Stimulated activated naive CD8-positive, alpha-beta T cell treated with anti-CD3 and anti-CD28 coated beads, Interleukin-15, amount 100 ng/mL, for 72 hours (primary cell): ENCODE data around the gene OBSCN.
"Not testable (repeated sequence)": the region's sequence is repeated elsewhere in the genome, so short reads cannot be mapped to it uniquely, and the experiment has no call there.

ENCODE experiments used
- ATAC-seq: fragments of 150-1000 bp; cut with Tn5 transposase; 2 replicates; pipeline ENCODE4 v1.10.0; 2021; ENCODE audit warnings: mild to moderate bottlenecking, moderate library complexity
- DNase-seq, 2 donors: peaks; one replicate each; pipeline ENCODE4 v3.0.0; 2021 to 2022
- H3K27ac Mint-ChIP-seq, 2 donors: one replicate each; pipeline ENCODE4 v1.8.0; 2022; ENCODE audit warnings: mild to moderate bottlenecking in 2 of 2, mixed read lengths in 2 of 2, moderate library complexity in 2 of 2
- H3K27me3 Mint-ChIP-seq: one replicate; pipeline ENCODE4 v1.8.0; 2022; ENCODE audit warnings: mixed read lengths
- H3K4me1 Mint-ChIP-seq: one replicate; pipeline ENCODE4 v1.8.0; 2022; ENCODE audit warnings: mild to moderate bottlenecking, mixed read lengths
- H3K4me3 Mint-ChIP-seq, 2 donors: one replicate each; pipeline ENCODE4 v1.8.0; 2022; ENCODE audit warnings: mild to moderate bottlenecking in 2 of 2, mixed read lengths in 2 of 2, moderate library complexity in 1 of 2
- H3K9me3 Mint-ChIP-seq, 2 donors: one replicate each; pipeline ENCODE4 v1.8.0; 2022; ENCODE audit warnings: mixed read lengths in 2 of 2

OBSCN gene

GRCh38 chr1:228166170-228166936 is 41.5 kb upstream of the OBSCN start:
- H3K27ac Mint-ChIP-seq = peak overlapping the region; percentile 88 to 97
- H3K27me3 Mint-ChIP-seq = no peaks in the 10 kb centered on the region
- H3K4me1 Mint-ChIP-seq = peaks cover 68% of the 10 kb centered on the region
- no peaks in the 10 kb centered on the region for H3K9me3 Mint-ChIP-seq
- ATAC-seq = peak; percentile 19
- peak overlapping the region; percentile 81 to 85 for H3K4me3 Mint-ChIP-seq
- DNase-seq = peak in 1 of 2 donors; percentile 65

GRCh38 chr1:228168563-228169270 is 39.1 kb upstream of the OBSCN start:
- Mint-ChIP-seq H3K9me3 (no peaks in the 10 kb centered on the region), H3K4me3 (no peak overlapping the region)

GRCh38 chr1:228169345-228169744 is 38.5 kb upstream of the OBSCN start:
- Mint-ChIP-seq H3K4me3 (no peak overlapping the region), H3K27me3 (no peaks in the 10 kb centered on the region), H3K4me1 (peaks cover 46% of the 10 kb centered on the region), H3K27ac (no peak overlapping the region), H3K9me3 (no peaks in the 10 kb centered on the region)
- ATAC-seq = no peak
- DNase-seq = no peak

More at GRCh38 chr1:228168563-228169270, 39.1 kb upstream of the OBSCN start:
- DNase-seq (no peak), ATAC-seq (no peak)
- Mint-ChIP-seq H3K27me3 (no peaks in the 10 kb centered on the region), H3K4me1 (peaks cover 52% of the 10 kb centered on the region), H3K27ac (no peak overlapping the region)

GRCh38 chr1:228170666-228171065 is 37.2 kb upstream of the OBSCN start:
- no peak overlapping the region for H3K27ac Mint-ChIP-seq
- no peaks in the 10 kb centered on the region for H3K27me3 Mint-ChIP-seq
- H3K4me3 Mint-ChIP-seq = no peak overlapping the region
- no peaks in the 10 kb centered on the region for H3K9me3 Mint-ChIP-seq
- no peak for ATAC-seq
- DNase-seq = no peak
- H3K4me1 Mint-ChIP-seq = peaks cover 40% of the 10 kb centered on the region

DNA sequence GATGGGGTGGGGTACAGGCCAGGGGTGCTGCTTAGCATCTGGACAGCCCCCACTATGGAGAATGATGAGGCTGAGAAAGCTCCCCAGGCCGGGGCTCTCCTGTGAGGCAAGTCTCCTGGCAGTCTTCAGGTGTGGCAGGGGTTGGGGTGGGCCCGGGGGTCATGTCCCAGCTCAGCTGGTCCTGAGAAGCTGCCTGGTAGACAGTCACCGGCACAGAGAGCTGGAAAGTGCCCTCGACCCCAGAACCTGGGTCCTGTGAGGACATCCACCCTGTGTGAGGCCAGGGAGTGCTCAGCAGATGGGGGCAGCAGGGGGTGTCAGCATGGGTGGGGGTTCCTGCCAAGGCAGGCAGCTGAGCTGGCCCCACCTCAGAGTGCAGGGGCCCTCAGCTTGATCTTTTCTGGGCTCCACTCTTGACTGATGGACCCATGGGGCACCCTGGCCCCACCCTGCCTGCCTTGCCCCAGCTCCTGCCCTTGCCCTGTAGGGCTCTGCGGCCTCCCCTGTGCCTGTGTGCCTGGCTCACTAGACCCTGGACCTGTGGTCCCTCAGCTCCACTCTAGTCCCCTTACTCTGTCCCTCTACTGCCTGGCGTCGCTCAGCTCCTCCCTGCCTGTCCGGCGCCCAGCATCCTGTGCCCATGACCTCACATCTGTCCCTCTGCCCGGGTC is 36.5 kb upstream of the OBSCN start:
- Mint-ChIP-seq H3K27ac (peak overlapping the region in 1 of 2 donors; percentile 2), H3K9me3 (no peaks in the 10 kb centered on the region), H3K27me3 (no peaks in the 10 kb centered on the region), H3K4me3 (no peak overlapping the region), H3K4me1 (peaks cover 40% of the 10 kb centered on the region)
- DNase-seq (no peak), ATAC-seq (peak; percentile 6)

DNA sequence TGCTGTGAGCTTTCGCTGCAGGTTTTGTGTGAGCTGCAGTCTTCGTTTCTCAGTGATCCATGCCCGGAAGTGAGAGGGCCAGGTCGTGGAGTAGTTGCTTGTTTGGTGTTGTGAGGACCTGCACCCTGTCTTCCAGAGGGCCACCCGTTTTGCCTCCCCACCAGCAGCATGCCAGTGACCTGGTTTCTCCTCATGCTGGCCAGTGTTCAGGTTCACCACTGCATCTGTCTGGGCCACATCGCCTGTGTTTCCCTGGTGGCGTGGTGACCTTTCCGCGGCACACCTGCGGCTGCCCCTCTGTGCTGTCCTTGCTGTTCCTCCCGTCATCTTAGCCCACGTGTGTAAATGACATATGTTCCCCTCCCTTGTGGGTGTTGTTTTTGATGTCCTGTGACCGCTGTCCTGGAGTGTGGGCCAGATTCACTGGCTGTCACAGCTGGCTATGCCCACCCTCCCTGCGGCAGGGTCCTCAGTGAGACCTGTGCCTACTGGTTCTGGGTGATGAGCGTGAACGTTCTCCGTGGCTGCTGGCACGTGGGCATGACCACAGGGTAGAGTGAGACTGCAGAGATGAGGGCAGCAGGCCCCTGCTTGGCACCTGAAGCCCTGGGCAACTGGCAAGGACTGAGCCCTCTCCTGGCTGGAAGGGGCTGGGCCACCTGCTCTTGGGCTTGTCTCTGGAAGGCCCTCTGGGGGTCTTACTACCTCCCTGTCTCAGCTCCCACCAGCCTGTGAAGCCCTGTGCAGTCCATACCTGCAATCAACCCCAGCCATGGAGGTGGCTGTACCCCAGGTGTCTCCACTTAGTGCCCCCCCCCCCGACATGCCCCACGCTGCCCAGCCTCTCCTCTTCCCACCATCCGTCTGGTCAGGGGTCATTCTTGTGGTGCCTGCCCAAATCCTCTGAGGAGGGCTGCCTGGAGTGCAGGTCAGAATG is 35.0 kb upstream of the OBSCN start:
- Mint-ChIP-seq H3K27ac (no peak overlapping the region), H3K9me3 (no peaks in the 10 kb centered on the region), H3K27me3 (no peaks in the 10 kb centered on the region), H3K4me3 (no peak overlapping the region), H3K4me1 (peaks cover 26% of the 10 kb centered on the region)
- DNase-seq = no peak
- no peak for ATAC-seq

DNA sequence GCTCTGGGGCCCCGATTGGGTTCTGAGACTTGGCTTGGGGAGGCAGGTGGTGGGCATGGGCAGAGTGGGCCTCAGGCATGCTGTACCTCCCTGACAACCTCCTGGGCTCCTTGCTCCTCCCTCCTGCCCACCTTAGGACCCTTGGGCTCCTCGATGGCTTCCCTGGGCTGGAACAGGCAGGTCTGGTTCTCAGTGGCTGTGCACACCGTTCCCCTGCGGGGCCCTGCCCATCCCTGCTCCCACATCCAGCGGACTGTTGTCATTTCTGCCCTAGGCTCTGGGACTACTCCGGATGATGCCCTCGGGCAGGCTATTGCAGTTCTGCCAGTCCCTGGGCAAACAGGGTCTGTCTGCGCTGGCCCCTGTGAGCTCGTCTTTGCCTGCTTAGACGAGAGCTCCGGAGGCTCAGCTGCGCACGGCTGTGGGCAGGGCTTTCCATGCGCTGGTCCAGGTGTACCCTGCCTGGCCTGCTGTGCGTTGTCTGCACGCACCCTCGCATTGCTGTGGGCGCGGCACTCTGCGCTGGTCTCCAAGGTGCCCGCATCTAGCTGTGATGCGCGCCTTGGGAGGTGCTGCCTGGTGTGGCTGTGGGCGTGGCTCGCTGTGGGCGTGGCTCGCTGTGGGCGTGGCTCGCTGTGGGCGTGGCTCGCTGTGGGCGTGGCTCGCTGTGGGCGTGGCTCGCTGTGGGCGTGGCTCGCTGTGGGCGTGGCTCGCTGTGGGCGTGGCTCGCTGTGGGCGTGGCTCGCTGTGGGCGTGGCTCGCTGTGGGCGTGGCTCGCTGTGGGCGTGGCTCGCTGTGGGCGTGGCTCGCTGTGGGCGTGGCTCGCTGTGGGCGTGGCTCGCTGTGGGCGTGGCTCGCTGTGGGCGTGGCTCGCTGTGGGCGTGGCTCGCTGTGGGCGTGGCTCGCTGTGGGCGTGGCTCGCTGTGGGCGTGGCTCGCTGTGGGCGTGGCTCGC is 34.0 kb upstream of the OBSCN start:
- peaks cover 19% of the 10 kb centered on the region for H3K4me1 Mint-ChIP-seq
- H3K4me3 Mint-ChIP-seq, H3K9me3 Mint-ChIP-seq, H3K27ac Mint-ChIP-seq, H3K27me3 Mint-ChIP-seq: not testable (repeated sequence)
- ATAC-seq (peak; percentile 44), DNase-seq (peak in 1 of 2 donors; percentile 47)

DNA sequence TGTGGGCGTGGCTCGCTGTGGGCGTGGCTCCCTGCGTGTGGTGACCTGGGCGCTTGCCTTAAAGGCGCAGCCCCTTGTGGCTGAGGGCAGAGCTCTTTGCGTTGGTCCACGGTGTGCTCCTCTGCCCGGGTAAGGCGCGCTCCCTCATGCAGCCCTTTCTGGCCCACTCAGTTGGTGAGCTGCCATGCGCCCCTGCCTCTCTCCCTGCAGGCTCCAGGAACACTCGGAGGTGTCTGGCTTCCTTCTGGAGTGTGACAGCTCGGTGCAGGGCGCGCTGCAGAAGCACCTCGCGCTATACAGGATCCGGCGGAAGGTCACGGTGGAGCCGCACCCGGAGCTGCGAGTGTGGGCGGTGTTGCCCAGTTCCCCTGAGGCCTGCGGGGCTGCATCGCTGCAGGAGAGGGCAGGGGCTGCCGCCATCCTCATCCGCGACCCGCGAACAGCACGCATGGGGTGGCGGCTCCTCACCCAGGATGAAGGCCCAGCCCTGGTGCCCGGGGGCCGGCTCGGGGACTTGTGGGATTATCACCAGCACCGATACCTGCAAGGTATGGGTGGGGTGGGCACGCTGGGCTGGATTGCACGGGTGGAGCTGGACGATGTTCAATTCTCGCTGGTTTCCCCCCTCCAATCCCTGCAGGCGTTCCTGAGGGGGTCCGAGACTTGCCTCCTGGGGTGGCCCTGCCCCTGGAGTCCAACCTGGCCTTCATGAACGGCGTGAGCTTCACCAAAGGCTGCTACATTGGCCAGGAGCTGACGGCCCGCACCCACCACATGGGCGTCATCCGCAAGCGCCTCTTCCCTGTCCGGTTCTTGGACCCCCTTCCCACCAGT is 33.1 kb upstream of the OBSCN start:
- no peak overlapping the region for H3K4me3 Mint-ChIP-seq
- ATAC-seq = peak; percentile 14
- H3K9me3 Mint-ChIP-seq = no peaks in the 10 kb centered on the region
- no peak overlapping the region for H3K27ac Mint-ChIP-seq
- H3K4me1 Mint-ChIP-seq = peaks cover 12% of the 10 kb centered on the region
- H3K27me3 Mint-ChIP-seq = no peaks in the 10 kb centered on the region
- DNase-seq = peak in 1 of 2 donors; percentile 37

DNA sequence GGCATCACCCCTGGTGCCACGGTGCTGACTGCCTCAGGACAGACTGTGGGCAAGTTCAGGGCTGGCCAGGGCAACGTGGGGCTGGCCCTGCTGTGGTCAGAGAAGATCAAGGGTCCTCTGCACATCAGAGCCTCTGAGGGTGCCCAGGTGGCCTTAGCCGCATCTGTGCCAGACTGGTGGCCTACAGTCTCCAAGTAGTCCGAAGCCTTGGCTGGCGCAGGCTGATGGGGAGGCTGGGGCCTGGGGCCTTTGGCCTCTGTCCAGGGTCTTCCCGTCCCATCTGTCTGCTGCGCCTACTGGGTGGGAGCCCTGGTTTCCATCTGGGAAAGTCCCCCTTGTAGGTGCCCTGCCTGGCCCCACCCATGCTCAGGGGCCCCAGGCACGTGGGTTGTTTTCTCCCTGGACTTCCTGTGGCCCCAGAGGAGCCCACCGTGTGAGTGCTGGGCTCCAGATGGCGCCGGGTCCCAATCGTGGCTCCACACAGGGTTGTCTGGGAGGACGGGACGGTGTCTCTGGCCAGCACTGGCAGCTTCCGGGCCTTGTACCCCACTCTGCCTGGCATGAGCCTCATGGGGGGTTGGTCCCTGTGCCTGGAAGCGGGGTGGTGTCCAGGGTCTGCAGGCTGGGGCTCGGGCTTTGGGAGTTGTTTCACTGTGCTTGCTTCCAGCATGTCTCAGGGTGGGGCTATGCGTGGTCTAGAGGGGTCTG is 32.4 kb upstream of the OBSCN start:
- Mint-ChIP-seq H3K4me3 (no peak overlapping the region), H3K9me3 (no peaks in the 10 kb centered on the region), H3K27ac (no peak overlapping the region), H3K27me3 (no peaks in the 10 kb centered on the region), H3K4me1 (peaks cover 9% of the 10 kb centered on the region)
- no peak for ATAC-seq
- no peak for DNase-seq

GRCh38 chr1:228176024-228176395 is 31.8 kb upstream of the OBSCN start:
- H3K27me3 Mint-ChIP-seq = no peaks in the 10 kb centered on the region
- DNase-seq = no peak
- no peak for ATAC-seq
- no peak overlapping the region for H3K27ac Mint-ChIP-seq
- no peak overlapping the region for H3K4me3 Mint-ChIP-seq
- no peaks in the 10 kb centered on the region for H3K9me3 Mint-ChIP-seq
- H3K4me1 Mint-ChIP-seq = peaks cover 5% of the 10 kb centered on the region

GRCh38 chr1:228176461-228177182 is 31.2 kb upstream of the OBSCN start:
- DNase-seq = no peak
- Mint-ChIP-seq H3K9me3 (no peaks in the 10 kb centered on the region), H3K27me3 (no peaks in the 10 kb centered on the region), H3K4me1 (peaks cover 4% of the 10 kb centered on the region), H3K4me3 (no peak overlapping the region), H3K27ac (no peak overlapping the region)
- no peak for ATAC-seq

DNA sequence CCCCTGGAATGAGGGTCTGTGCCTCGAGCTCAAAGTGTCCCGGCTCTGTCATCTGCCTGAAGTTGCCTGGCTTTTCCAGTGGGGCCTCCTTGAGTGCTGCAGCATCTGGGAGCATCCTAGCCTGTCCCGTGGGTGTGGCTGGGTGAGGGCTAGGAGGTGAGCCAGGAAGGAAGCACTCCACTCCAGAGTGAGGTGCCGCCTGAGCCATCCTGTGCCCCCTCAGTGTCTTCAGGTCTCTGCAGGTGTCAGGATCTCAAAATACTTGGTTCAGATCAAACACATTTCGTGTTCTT is 30.7 kb upstream of the OBSCN start:
- Mint-ChIP-seq H3K9me3 (no peaks in the 10 kb centered on the region), H3K4me3 (no peak overlapping the region)
- no peak for DNase-seq

More for the DNA sequence above, 30.7 kb upstream of the OBSCN start:
- no peak for ATAC-seq
- Mint-ChIP-seq H3K4me1 (no peaks in the 10 kb centered on the region), H3K27ac (no peak overlapping the region), H3K27me3 (no peaks in the 10 kb centered on the region)
